SU-DHL-6 (cell line): ENCODE data around the gene MIA2.
"Not testable (repeated sequence)": the region's sequence is repeated elsewhere in the genome, so short reads cannot be mapped to it uniquely, and the experiment has no call there.

Experiments used
- CTCF ChIP-seq: fragments of 200-600 bp; sonication (generic); IDR thresholded peaks from one replicate; pipeline ENCODE4 v1.5.1; 2017; ENCODE audit warnings: antibody characterized with exemption, mild to moderate bottlenecking, low read length, moderate library complexity; ENCODE audit not compliant: insufficient read depth, poor library complexity, severe bottlenecking
- EZH2phosphoT487 ChIP-seq: fragments of 200-600 bp; sonication (generic), shearing (Covaris generic); conservative IDR thresholded peaks from 2 replicates; pipeline ENCODE4 v1.6.1; 2018; ENCODE audit warnings: mild to moderate bottlenecking, antibody characterized with exemption, low read length, moderate library complexity, mixed read lengths

GRCh38 chr14:39234986-39235385, 1.3 kb downstream of the MIA2 start:
- TF ChIP-seq EZH2phosphoT487, CTCF: not testable (repeated sequence)
